ENCODE results near the gene PDCL2.

The PDCL2 gene

GRCh38 chr4:55530691-55531090 lies 61.4 kb downstream of the PDCL2 start:
- FAIRE-seq = no peak

- FAIRE-seq = no peak
Observed at GRCh38 chr4:55530167-55530566, 61.9 kb downstream of the PDCL2 start.

DNA sequence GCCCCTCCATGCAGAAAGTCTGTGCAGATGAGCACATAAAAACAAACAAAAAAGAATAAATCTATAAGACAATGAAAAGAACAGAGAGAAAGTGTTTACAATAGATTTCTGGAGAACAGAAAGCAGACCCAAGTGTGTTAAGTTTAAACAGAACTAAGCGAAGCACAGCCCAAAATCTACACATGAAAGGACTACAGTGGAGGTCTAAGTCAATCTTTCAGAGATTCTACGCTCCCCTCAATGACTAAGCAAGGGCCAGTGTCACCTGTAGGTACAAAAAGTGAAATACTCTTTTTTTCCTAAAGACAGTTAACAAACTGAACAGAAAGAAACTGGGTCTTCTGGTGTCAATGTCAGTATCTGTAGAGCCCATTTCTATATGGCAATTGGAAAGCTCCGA lies 63.6 kb downstream of the PDCL2 start:
- FAIRE-seq = no peak

DNA sequence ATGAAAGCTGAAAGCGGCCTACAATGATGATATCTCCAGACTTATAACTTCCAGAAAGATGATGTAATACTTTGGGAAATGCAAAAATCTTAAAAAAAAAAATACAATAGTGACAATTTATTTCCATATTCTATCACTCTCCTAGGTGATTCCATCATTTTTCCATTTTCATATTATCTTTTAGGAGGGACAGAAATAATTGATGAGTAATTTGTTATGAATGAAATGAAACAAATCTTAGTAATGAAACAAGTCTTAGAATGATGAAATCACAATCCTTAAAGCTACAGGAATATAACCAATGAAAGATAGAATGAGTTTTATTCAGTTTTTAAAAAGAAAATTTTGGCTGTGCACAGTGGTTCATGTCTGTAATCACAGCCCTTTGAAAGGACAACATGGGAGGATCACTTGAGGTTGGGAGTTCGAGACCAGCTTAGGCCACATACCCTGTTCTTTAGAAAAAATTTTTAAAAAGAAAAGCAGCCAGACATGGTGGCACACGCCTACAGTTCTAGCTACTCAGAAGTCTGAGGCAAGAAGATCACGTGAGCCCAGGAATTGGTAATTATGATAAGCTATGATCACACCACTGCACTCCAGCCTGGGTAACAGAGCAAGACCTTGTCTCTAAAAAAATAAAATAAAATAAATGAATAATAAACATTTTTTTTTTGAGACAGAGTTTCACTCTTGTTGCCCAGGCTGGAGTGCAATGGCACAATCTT lies 67.0 kb downstream of the PDCL2 start:
- peak; percentile 33 for FAIRE-seq

GRCh38 chr4:55518442-55518841 lies 73.6 kb downstream of the PDCL2 start:
- no peak for FAIRE-seq

DNA sequence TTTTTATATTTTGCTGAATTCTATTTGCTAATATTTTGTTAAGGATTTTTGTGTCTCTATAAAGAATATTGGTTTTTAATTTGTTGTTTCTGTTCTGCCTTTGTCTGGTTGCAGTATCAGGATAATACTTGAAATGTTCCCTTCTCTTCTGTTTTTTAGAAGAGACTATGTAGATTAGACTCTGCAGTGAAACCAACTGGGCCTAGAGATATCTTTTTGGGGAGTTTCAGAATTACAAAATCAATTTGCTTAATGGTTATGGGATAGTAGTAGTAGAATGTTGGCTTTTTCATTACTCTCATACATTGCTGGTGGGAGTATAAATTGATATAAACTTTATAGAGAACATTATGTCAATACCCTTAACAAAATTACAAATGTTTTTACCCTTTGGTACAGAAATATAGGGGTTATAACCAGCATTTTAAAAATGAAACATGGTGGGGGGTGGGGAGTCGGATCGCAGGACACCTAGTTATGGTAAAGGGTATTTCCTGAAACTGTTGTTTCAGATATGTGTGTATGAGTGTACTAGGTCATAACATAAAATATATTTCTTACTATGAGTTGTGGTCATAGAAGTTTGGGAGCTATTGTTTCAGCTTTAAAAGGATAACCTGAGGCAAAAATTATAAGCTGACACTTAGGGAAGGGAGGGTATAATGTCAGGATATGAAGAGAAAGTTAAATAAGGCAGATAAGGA lies 74.4 kb downstream of the PDCL2 start:
- no peak for FAIRE-seq

GRCh38 chr4:55512922-55513571 lies 79.0 kb downstream of the PDCL2 start:
- FAIRE-seq = no peak

GRCh38 chr4:55512077-55512476 lies 80.0 kb downstream of the PDCL2 start:
- no peak for FAIRE-seq

GRCh38 chr4:55510685-55511084 lies 81.4 kb downstream of the PDCL2 start:
- FAIRE-seq = no peak

DNA sequence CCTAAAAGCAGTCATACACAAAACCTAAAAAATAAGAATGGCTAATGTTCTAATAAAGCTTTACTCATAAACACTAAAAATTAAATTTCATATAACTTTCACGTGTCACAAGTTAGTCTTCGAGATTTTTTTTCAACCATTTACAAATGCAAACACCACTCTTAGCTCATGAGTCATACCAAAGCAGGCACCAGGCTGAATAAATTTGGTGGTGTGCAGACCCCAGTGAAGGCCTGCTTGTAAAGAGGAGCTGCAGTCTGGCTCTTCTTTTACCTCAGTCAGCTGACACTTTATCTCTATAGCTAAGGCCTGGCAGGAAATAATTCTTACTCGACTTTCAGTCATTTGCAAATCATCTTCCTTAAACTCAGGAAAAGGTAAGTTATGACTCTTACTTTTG lies 82.8 kb downstream of the PDCL2 start:
- FAIRE-seq = no peak

GRCh38 chr4:55507612-55508011 lies 84.4 kb downstream of the PDCL2 start:
- no peak for FAIRE-seq

Data from colon (tissue), 2 donors.